ENCODE results near the gene CARD9. TPM values are rescaled to one million over a fixed set of nuclear protein-coding genes. Genes with fewer than 3 reads are reported as not detected.

CARD9 gene
- total RNA-seq, 1 donor from 2014 or later = not detected

- Histone ChIP-seq H3K9me3 (ENCODE audit: low read depth) (no peaks in the 10 kb centered on the region), H3K4me2 (peak within 1 kb of the TSS; percentile 85), H3K27me3 (no peaks in the 10 kb centered on the region), H3K36me3 (no peaks in the 10 kb centered on the region), H2AFZ (replicated peaks) (peak within 1 kb of the TSS; percentile 51), H3K27ac (no peak within 1 kb of the TSS), H3K4me1 (no peaks in the 10 kb centered on the region), H3K79me2 (ENCODE audit: low read depth) (peaks cover 24% of the 10 kb centered on the region), H3K4me3 (peak within 1 kb of the TSS; percentile 99), H3K9ac (peak within 1 kb of the TSS; percentile 84), H4K20me1 (ENCODE audit: low read depth) (peaks cover 20% of the 10 kb centered on the region), H3F3A (ENCODE audit: low read depth) (peaks cover 18% of the 10 kb centered on the region)
- Mint-ChIP-seq H3K27me3 (ENCODE audit: insufficient read depth, low read depth) (peaks cover 7% of the 10 kb centered on the region), H3K9me3 (no peaks in the 10 kb centered on the region), H3K4me1 (peaks cover 14% of the 10 kb centered on the region), H3K4me3 (peak within 1 kb of the TSS; percentile 92), H3K36me3 (peaks cover 20% of the 10 kb centered on the region), H3K27ac (peak within 1 kb of the TSS; percentile 39)
- peak; percentile 96 for DNase-seq (ENCODE audit: low spot score)
- TF ChIP-seq CTCF (IDR thresholded peaks at IDR 0.05) (peak; percentile 90), EZH2 (IDR thresholded peaks at IDR 0.05) (peak; percentile 35), EZH2phosphoT487 (IDR thresholded peaks at IDR 0.05) (no peak)
Observed at GRCh38 chr9:136400038-136400834, 26.8 kb upstream of the CARD9 start, which contains the start of gene SNAPC4. SNAPC4 (minus strand) TSS chr9:136400170; CDS start chr9:136398428, 1,742 bp downstream.

- Mint-ChIP-seq H3K27ac (peak overlapping the region; percentile 39), H3K36me3 (peaks cover 16% of the 10 kb centered on the region), H3K27me3 (ENCODE audit: insufficient read depth, low read depth) (peaks cover 4% of the 10 kb centered on the region), H3K9me3 (no peaks in the 10 kb centered on the region), H3K4me3 (peak overlapping the region; percentile 92), H3K4me1 (peaks cover 14% of the 10 kb centered on the region)
- peak overlapping the region; percentile 84 for H3K9ac ChIP-seq
- no peak for TF ChIP-seq CTCF (IDR thresholded peaks at IDR 0.05)
- TF ChIP-seq EZH2 (IDR thresholded peaks at IDR 0.05) = no peak
- no peak for TF ChIP-seq EZH2phosphoT487 (IDR thresholded peaks at IDR 0.05)
- H3K27ac ChIP-seq = no peak overlapping the region
- peaks cover 20% of the 10 kb centered on the region for H4K20me1 ChIP-seq (ENCODE audit: low read depth)
- no peaks in the 10 kb centered on the region for H3K4me1 ChIP-seq
- H3K27me3 ChIP-seq = no peaks in the 10 kb centered on the region
- H3K79me2 ChIP-seq (ENCODE audit: low read depth) = peaks cover 24% of the 10 kb centered on the region
- peak overlapping the region; percentile 85 for H3K4me2 ChIP-seq
- no peak overlapping the region for H2AFZ ChIP-seq (replicated peaks)
- no peaks in the 10 kb centered on the region for H3K36me3 ChIP-seq
- peak; percentile 48 for DNase-seq (ENCODE audit: low spot score)
- H3K4me3 ChIP-seq = peak overlapping the region; percentile 99
- peaks cover 18% of the 10 kb centered on the region for H3F3A ChIP-seq (ENCODE audit: low read depth)
- no peaks in the 10 kb centered on the region for H3K9me3 ChIP-seq (ENCODE audit: low read depth)
Observed at GRCh38 chr9:136399176-136400037, 25.9 kb upstream of the CARD9 start.

- Mint-ChIP-seq H3K4me1 (peaks cover 14% of the 10 kb centered on the region), H3K27ac (no peak overlapping the region), H3K9me3 (no peaks in the 10 kb centered on the region), H3K36me3 (peaks cover 15% of the 10 kb centered on the region), H3K4me3 (peak overlapping the region; percentile 92), H3K27me3 (ENCODE audit: insufficient read depth, low read depth) (peaks cover 4% of the 10 kb centered on the region)
- H3K36me3 ChIP-seq = no peaks in the 10 kb centered on the region
- H3K9ac ChIP-seq = no peak overlapping the region
- no peaks in the 10 kb centered on the region for H3K4me1 ChIP-seq
- H4K20me1 ChIP-seq (ENCODE audit: low read depth) = peaks cover 20% of the 10 kb centered on the region
- peaks cover 18% of the 10 kb centered on the region for H3F3A ChIP-seq (ENCODE audit: low read depth)
- no peaks in the 10 kb centered on the region for H3K27me3 ChIP-seq
- H3K79me2 ChIP-seq (ENCODE audit: low read depth) = peaks cover 24% of the 10 kb centered on the region
- DNase-seq (ENCODE audit: low spot score) = no peak
- no peaks in the 10 kb centered on the region for H3K9me3 ChIP-seq (ENCODE audit: low read depth)
- no peak overlapping the region for H3K27ac ChIP-seq
- H3K4me2 ChIP-seq = no peak overlapping the region
- TF ChIP-seq EZH2phosphoT487 (IDR thresholded peaks at IDR 0.05) = no peak
- TF ChIP-seq CTCF (IDR thresholded peaks at IDR 0.05) = no peak
- TF ChIP-seq EZH2 (IDR thresholded peaks at IDR 0.05) = no peak
- peak overlapping the region; percentile 99 for H3K4me3 ChIP-seq
- no peak overlapping the region for H2AFZ ChIP-seq (replicated peaks)
Observed at GRCh38 chr9:136398286-136398685, 24.8 kb upstream of the CARD9 start.

All from neural progenitor cell (in vitro differentiated cells).